HUES48 (cell line): ENCODE data around the gene C9orf152.

Experiments used
- H3K27ac ChIP-seq: one replicate; pipeline ENCODE4 v1.7.0; 2013; ENCODE audit warnings: low read depth, low read length, inconsistent platforms
- H3K27me3 ChIP-seq: 2 replicates; pipeline ENCODE4 v1.6.1; 2013; ENCODE audit warnings: mild to moderate bottlenecking, low read length; ENCODE audit not compliant: control insufficient read depth, insufficient read depth
- H3K36me3 ChIP-seq: 2 replicates; pipeline ENCODE4 v1.6.1; 2013; ENCODE audit warnings: low read length; ENCODE audit not compliant: control insufficient read depth, insufficient read depth
- H3K4me1 ChIP-seq: 2 replicates; pipeline ENCODE4 v1.6.1; 2013; ENCODE audit warnings: mild to moderate bottlenecking, low read length; ENCODE audit not compliant: control insufficient read depth, insufficient read depth
- H3K4me3 ChIP-seq: 2 replicates; pipeline ENCODE4 v1.5.1; 2013; ENCODE audit warnings: mild to moderate bottlenecking, low read depth, low read length
- H3K9ac ChIP-seq: 2 replicates; pipeline ENCODE4 v1.6.1; 2013; ENCODE audit warnings: mild to moderate bottlenecking, low read depth, low read length, moderate library complexity
- H3K9me3 ChIP-seq: 2 replicates; pipeline ENCODE4 v1.6.1; 2013; ENCODE audit warnings: low read length; ENCODE audit not compliant: control insufficient read depth, insufficient read depth

The C9orf152 gene

DNA sequence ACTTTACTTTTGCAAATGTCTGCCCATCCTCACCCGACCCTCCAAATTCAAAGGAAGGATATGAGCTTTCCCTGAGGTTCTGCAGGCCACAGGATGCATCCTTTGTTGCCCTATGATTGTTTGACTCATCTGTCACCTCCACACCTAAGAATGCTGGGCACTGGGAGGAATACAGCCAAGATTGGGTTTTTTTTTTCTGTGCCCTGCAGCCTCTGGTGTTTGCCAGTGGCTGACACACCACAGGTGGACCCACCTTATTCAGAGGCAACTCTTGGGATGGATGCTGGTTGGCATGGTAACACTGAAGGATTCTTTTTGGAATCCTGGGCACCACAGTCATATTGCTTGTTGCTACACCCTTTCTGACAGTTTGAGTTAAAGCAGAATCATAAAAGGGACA lies 29.7 kb downstream of the C9orf152 start:
- H3K4me1 ChIP-seq: no peaks in the 10 kb centered on the region
- no peak overlapping the region for H3K9ac ChIP-seq
- H3K4me3 ChIP-seq: no peak overlapping the region
- no peaks in the 10 kb centered on the region for H3K36me3 ChIP-seq
- H3K9me3 ChIP-seq: 0 out of 2 replicates have a peak, but pooled peaks cover 4% of the 10 kb centered on the region
- no peaks in the 10 kb centered on the region for H3K27me3 ChIP-seq
- no peak overlapping the region for H3K27ac ChIP-seq

DNA sequence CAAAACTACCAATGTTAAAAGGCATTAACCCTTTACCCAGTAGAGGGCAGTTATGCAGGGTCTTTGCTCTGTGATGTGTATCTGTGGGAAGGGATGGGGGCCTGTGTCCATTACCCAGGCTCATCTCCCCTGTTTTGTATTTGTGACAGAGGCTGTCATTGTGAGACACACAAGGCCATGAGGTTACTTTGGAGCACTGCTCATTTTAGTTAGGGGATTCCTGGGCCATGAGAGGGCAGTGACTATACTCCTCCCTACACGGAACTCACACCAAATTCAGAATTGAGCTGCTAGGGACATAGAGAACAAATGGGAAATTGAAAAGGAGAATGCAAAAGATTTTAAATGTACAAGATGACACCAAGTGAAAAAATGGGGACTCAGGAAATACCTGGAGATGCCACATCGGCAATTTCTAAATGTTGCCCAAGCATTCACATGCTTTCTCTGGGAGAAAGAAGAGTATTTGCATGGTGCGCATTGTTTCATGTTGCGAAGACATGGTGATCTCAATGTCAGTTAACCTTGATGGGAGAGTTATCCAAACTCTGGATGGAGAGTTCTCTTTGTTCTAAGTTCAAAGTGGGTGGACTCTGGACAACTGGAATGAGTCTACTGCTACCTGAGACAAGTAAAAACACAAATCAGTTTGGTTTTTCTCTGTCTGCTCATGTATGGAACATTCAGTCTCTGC lies 32.5 kb downstream of the C9orf152 start:
- H3K27me3 ChIP-seq: no peaks in the 10 kb centered on the region
- H3K4me3 ChIP-seq: no peak overlapping the region
- H3K36me3 ChIP-seq: no peaks in the 10 kb centered on the region
- 0 out of 2 replicates have a peak, but pooled peaks cover under 1% of the 10 kb centered on the region for H3K9me3 ChIP-seq
- no peak overlapping the region for H3K27ac ChIP-seq
- H3K9ac ChIP-seq: no peak overlapping the region
- no peaks in the 10 kb centered on the region for H3K4me1 ChIP-seq

DNA sequence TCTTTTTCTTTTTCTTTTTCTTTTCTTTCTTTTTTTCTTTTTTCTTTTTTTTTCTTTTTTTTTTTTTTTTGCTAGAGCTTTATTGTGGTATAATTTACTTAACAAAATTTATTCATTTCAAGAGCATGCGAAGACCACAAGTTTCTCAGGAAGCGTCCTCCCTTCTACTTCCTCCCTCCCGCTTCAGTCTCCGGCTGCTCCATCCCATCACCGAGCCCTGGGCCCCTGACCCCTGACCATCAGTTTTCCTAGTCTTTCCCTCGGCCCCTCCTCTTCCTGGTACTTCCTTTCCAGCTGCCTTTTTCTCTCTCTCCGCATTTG lies 34.7 kb downstream of the C9orf152 start:
- Histone ChIP-seq H3K27me3 (no peaks in the 10 kb centered on the region), H3K27ac (no peak overlapping the region), H3K36me3 (peaks cover 9% of the 10 kb centered on the region), H3K4me1 (peaks cover under 1% of the 10 kb centered on the region; the same call in 1 of the 2 replicates), H3K9me3 (no peaks in the 10 kb centered on the region), H3K4me3 (no peak overlapping the region), H3K9ac (no peak overlapping the region)

DNA sequence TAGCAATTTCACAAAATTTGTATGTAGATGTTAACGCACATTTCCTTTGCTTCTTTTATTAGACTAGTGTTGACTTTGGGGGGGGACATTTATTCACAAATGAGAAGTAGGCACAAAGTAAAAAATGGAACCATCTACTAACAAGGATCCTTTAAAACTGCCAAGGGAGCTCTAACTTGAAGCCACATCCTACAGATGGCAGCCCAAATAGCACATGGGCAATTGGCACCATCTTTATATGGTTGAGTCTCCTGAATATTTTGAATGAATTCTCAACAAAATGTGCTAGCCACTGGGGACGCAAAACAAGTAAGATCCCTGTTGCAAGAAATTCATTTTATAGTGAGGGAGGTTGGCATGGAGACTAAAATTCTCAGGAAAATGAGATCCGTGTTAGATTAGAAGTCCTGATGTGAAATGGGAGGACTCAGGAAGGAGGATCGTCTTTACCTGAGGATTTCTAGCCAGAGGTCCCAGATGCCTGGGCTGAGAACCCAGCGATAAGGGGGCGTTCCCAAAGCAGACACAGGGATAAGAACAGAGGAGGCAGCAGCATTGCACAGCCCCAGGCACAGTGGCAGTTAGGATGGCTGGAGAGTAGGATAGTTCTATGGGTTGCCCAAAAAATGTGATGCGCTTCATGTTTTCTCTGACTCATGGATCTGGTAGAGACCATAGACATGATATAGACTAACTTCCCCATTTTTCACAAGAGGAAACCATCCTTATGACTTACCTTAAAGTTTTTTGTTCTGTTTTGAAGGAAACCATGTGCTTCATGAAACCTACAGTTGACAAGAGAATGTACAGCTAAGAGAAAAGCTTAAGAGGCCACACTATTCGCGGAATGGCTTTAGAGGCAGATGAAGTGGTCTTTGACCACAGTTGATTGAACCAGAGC lies 37.4 kb downstream of the C9orf152 start:
- H3K27me3 ChIP-seq: no peaks in the 10 kb centered on the region
- H3K4me1 ChIP-seq: peaks cover 4% of the 10 kb centered on the region; the same call in 1 of the 2 replicates
- no peak overlapping the region for H3K27ac ChIP-seq

DNA sequence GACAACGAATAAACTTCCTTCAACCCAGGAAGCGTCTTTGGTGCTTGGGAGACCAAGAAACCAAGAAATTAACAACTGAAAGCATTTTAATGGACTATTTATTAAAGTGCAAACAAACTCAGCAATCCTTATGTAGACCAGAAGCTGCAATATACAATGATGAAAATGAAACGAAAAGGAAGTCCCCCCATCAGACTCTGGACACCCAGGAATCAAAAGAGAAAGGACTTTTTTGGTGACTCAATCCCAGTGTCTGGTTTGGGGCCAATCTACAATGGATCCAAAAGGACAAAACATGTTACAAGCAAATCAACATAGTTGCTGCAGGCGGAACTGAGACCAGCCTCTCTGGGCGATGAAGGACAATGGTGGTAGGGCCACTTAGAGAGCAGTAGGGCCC lies 39.5 kb downstream of the C9orf152 start:
- no peaks in the 10 kb centered on the region for H3K27me3 ChIP-seq
- no peak overlapping the region for H3K9ac ChIP-seq
- H3K4me3 ChIP-seq: no peak overlapping the region
- H3K36me3 ChIP-seq: peaks cover 10% of the 10 kb centered on the region
- H3K9me3 ChIP-seq: no peaks in the 10 kb centered on the region
- H3K4me1 ChIP-seq: peaks cover 4% of the 10 kb centered on the region; the same call in 1 of the 2 replicates
- no peak overlapping the region for H3K27ac ChIP-seq

More for the DNA sequence above, 37.4 kb downstream of the C9orf152 start:
- H3K4me3 ChIP-seq: no peak overlapping the region
- no peak overlapping the region for H3K9ac ChIP-seq
- no peaks in the 10 kb centered on the region for H3K9me3 ChIP-seq
- H3K36me3 ChIP-seq: peaks cover 10% of the 10 kb centered on the region

DNA sequence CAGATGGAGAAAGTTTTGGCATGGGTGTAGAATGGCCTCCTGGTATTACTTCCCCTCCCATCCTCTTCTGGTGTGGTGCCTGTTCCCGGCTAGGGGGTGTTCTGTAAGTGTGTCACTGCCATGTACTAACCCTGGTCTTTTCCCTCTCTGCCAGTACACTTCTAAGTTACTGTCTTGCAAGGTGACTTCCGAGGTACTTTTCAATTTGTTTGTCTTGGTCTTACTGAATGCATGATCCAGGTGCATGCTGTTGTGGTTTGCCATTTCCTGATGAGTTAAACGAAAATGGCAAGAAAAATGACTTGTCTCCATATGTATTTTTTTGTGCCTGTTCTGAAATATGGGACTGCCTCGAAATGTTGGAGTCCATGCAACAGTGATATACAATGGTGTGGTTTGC lies 46.0 kb downstream of the C9orf152 start:
- no peaks in the 10 kb centered on the region for H3K9me3 ChIP-seq
- H3K36me3 ChIP-seq: no peaks in the 10 kb centered on the region
- no peaks in the 10 kb centered on the region for H3K27me3 ChIP-seq
- peaks cover 17% of the 10 kb centered on the region for H3K4me1 ChIP-seq
- no peak overlapping the region for H3K9ac ChIP-seq
- H3K4me3 ChIP-seq: no peak overlapping the region
- H3K27ac ChIP-seq: no peak overlapping the region

DNA sequence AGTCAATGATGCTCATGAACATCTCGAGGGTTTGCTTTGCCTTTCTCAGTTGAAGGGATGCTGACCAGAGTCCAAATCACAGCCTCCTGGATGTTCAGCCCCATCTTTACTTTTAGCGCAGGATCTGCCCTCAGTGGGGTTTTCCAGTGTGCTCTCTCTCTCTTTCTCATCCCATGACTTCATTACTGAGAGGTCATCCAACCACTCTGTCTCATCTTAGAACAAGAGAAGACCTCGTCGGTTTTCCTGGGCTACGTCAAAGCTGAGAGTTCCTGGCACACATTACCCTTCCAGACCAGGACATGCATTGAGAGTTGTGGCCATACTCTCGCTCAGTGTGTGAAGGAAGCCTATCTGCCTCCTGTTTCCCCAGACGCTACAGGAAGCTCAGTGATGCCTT lies 47.3 kb downstream of the C9orf152 start:
- no peak overlapping the region for H3K9ac ChIP-seq
- no peaks in the 10 kb centered on the region for H3K36me3 ChIP-seq
- no peaks in the 10 kb centered on the region for H3K9me3 ChIP-seq
- H3K27me3 ChIP-seq: no peaks in the 10 kb centered on the region
- no peak overlapping the region for H3K4me3 ChIP-seq
- no peak overlapping the region for H3K27ac ChIP-seq
- peaks cover 17% of the 10 kb centered on the region for H3K4me1 ChIP-seq

DNA sequence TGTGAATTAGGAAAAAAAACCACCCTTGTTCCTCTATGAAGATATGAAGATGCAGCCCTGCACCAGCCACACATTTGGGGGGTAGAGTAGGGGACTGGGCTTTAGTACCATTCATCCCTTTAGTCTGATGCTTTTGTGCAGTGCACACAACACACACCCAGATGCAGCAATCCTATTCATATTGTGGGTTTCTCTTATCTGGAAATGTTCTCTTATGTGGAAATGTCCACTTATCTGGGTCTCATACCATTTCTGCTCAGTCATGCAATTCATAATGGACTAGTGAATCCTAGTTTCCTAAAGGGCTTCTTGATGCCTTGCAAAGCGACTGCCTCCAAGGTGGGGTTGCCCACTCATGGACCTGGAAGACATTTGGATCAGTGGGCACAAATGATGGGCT lies 47.8 kb downstream of the C9orf152 start:
- no peaks in the 10 kb centered on the region for H3K36me3 ChIP-seq
- no peak overlapping the region for H3K9ac ChIP-seq
- H3K4me1 ChIP-seq: peaks cover 17% of the 10 kb centered on the region
- no peak overlapping the region for H3K4me3 ChIP-seq
- no peaks in the 10 kb centered on the region for H3K9me3 ChIP-seq
- no peak overlapping the region for H3K27ac ChIP-seq
- no peaks in the 10 kb centered on the region for H3K27me3 ChIP-seq

DNA sequence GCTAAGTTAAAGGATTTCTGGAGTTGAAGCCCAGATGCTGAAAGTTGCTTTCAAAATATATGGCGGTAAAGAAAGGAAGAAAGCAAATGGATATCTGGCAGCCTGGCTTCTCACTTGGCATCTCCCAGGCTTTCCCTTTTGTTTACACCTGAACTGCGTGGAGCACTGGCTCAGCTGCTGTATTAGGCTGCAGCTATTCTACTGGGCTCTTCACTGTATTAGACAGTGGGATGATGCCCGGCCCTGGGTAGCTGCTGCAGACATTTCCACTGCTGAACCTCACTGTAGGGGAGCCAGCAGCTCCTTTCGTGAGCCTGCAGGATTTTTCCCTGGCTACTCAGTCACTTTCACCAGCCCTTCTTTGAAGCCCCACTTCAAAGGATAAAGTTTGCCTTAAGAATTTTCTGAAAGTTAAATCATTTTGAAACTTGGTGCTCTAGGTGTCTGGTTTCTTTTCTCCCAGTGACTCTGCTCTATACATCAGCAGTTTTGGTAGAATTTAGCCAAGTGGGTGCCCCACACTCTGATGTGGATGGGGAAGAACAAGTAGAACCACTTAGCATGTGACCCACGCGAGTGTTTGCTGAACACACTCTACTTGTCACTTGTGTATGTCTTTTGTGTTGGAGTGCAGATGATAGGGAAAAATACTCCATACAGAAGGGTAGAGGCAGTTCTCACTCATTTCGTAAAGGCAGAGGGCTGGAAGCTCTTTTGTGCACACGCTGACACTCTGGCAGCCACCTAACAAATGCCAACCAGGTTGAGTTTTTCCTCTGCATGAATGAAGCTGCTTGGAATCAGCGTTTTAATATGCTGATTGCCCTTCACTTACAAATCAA lies 49.9 kb downstream of the C9orf152 start:
- H3K4me1 ChIP-seq: peaks cover 17% of the 10 kb centered on the region
- no peak overlapping the region for H3K27ac ChIP-seq

DNA sequence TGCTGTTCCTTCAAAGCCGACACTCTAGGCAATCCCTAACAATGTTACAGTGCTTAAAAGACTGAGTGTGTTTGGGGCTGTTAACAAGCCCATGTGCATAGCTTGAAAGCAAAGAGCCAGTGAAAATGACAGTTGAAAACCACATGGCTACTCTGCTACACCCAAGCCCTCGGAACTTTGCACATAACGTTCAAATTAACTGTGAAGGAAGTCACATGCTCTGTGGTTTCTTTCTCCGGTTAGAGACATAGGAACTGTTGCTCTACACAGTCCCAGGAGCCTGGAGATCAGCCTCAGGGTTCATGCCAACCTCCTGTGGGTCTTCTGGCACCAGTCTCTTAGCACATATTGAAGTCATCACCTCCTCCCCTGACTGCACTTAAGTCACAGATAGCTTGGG lies 51.1 kb downstream of the C9orf152 start:
- no peak overlapping the region for H3K9ac ChIP-seq
- H3K36me3 ChIP-seq: no peaks in the 10 kb centered on the region
- no peak overlapping the region for H3K4me3 ChIP-seq
- H3K27me3 ChIP-seq: no peaks in the 10 kb centered on the region
- no peaks in the 10 kb centered on the region for H3K9me3 ChIP-seq
- peaks cover 17% of the 10 kb centered on the region for H3K4me1 ChIP-seq
- no peak overlapping the region for H3K27ac ChIP-seq

More for the DNA sequence above, 49.9 kb downstream of the C9orf152 start:
- Histone ChIP-seq H3K36me3 (no peaks in the 10 kb centered on the region), H3K4me3 (no peak overlapping the region), H3K9ac (no peak overlapping the region), H3K9me3 (no peaks in the 10 kb centered on the region), H3K27me3 (no peaks in the 10 kb centered on the region)
